T-helper 2 cell treated with Interferon-gamma antibody and Interleukin-4, amounts not matched to agents 5 μg/mL and 100 μg/mL, for 36 hours (primary cell): ENCODE data around the gene DGKB.

Experiments
- DNase-seq: peaks from one replicate; pipeline ENCODE4 v3.0.0; 2021; ENCODE audit warnings: low spot score
- H3K27ac Mint-ChIP-seq: one replicate; pipeline ENCODE4 v1.8.0; 2021; ENCODE audit warnings: mild to moderate bottlenecking, mixed read lengths
- H3K27me3 Mint-ChIP-seq: one replicate; pipeline ENCODE4 v1.8.0; 2021; ENCODE audit warnings: low read depth, mixed read lengths
- H3K36me3 Mint-ChIP-seq: one replicate; pipeline ENCODE4 v1.8.0; 2021; ENCODE audit warnings: low read depth, mixed read lengths
- H3K4me1 Mint-ChIP-seq: one replicate; pipeline ENCODE4 v1.8.0; 2021; ENCODE audit warnings: low read depth, mixed read lengths
- H3K4me3 Mint-ChIP-seq: one replicate; pipeline ENCODE4 v1.8.0; 2022; ENCODE audit warnings: mild to moderate bottlenecking, moderate library complexity, mixed read lengths
- H3K9me3 Mint-ChIP-seq: one replicate; pipeline ENCODE4 v1.8.0; 2021; ENCODE audit warnings: mixed read lengths

The DGKB gene

DNA sequence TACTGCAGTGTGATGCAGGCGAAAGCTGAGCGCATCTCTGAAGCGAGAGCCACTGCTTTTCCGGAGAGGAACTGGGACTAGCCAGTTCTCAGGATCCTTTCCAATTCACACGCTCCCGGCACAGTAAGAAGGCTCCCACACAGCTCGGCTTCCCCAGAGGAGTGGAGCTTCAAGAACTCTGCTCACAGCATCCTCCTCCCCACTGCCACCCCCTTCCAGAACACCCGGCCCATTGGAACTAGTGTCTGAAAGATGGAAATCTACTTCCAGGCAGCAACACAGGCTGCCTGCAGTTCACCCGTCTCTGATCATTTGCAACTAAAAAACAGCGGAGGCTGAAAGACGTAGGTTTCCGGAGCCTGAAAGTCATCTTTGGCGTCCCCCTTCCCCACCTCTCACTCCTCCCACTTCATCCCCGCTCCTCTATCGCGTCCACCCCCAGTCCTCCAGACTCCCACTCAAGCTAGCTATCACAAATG, at the start of gene DGKB:
TSS of gene DGKB (minus strand) at position 163 of the 479 bp plus-strand sequence.
- DNase-seq: no peak
- H3K27ac Mint-ChIP-seq: no peak within 1 kb of the TSS

GRCh38 chr7:14950013-14950412, 47.5 kb upstream of the DGKB start:
- Mint-ChIP-seq H3K9me3 (peaks cover 7% of the 10 kb centered on the region), H3K36me3 (no peaks in the 10 kb centered on the region), H3K27me3 (no peaks in the 10 kb centered on the region)

More for the DNA sequence above, at the start of gene DGKB:
- Mint-ChIP-seq H3K4me1 (no peaks in the 10 kb centered on the region), H3K27me3 (no peaks in the 10 kb centered on the region), H3K4me3 (no peak within 1 kb of the TSS), H3K36me3 (no peaks in the 10 kb centered on the region), H3K9me3 (peaks cover 5% of the 10 kb centered on the region)

DNA sequence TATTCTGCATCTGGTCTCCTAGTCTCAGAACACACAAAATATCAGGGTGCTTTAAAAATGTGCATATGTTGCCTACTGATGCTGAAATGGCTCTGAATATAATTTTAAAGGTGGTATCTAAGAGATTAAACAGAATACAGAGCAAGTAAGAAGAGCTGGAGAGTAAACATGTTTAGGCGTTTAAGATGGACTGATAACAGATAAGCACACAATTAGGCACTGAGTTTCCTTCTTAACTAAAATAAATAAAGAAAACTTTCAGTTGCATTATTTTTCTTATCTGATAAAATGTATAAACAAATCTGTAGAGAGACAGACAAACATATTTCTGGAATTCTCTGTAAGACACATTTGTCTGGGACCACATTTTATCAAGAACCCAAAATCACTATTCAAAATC, 35.6 kb upstream of the DGKB start:
- Mint-ChIP-seq H3K27ac (no peak overlapping the region), H3K4me1 (no peaks in the 10 kb centered on the region), H3K9me3 (peaks cover 8% of the 10 kb centered on the region), H3K27me3 (no peaks in the 10 kb centered on the region), H3K4me3 (no peak overlapping the region), H3K36me3 (no peaks in the 10 kb centered on the region)
- DNase-seq: no peak

More at GRCh38 chr7:14950013-14950412, 47.5 kb upstream of the DGKB start:
- H3K27ac Mint-ChIP-seq: no peak overlapping the region
- no peak for DNase-seq
- H3K4me3 Mint-ChIP-seq: no peak overlapping the region
- no peaks in the 10 kb centered on the region for H3K4me1 Mint-ChIP-seq

- no peaks in the 10 kb centered on the region for H3K27me3 Mint-ChIP-seq
Measured at GRCh38 chr7:14937581-14937980, 35.0 kb upstream of the DGKB start.

DNA sequence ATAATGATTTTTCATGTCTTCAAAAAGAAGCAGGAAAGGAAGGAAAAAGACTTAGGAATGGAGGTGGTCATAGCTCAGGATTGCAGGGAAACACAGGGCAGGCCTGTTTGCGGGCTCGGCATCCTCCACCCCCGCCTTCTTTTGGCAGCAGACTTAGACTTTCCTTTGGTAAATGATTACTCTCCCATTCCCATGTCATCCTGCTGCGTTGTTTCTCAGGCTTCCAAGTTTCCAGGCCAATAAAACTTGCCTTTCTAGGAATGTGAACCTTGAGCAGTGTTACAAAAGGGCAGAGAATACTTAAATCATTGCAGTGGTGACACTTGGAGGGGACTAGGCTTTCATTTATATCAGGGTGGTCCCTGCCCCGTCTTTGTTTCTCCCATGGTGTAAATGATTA, 34.0 kb upstream of the DGKB start:
- DNase-seq: no peak
- H3K27me3 Mint-ChIP-seq: no peaks in the 10 kb centered on the region
- H3K4me3 Mint-ChIP-seq: no peak overlapping the region
- H3K27ac Mint-ChIP-seq: no peak overlapping the region
- H3K9me3 Mint-ChIP-seq: peaks cover 8% of the 10 kb centered on the region
- no peaks in the 10 kb centered on the region for H3K4me1 Mint-ChIP-seq
- H3K36me3 Mint-ChIP-seq: no peaks in the 10 kb centered on the region

More at GRCh38 chr7:14937581-14937980, 35.0 kb upstream of the DGKB start:
- no peaks in the 10 kb centered on the region for H3K36me3 Mint-ChIP-seq
- no peak overlapping the region for H3K27ac Mint-ChIP-seq
- no peak for DNase-seq
- H3K4me1 Mint-ChIP-seq: no peaks in the 10 kb centered on the region
- H3K9me3 Mint-ChIP-seq: peaks cover 8% of the 10 kb centered on the region
- H3K4me3 Mint-ChIP-seq: no peak overlapping the region

- no peak for DNase-seq
- H3K4me3 Mint-ChIP-seq: no peak overlapping the region
- H3K9me3 Mint-ChIP-seq: peaks cover 15% of the 10 kb centered on the region
- H3K4me1 Mint-ChIP-seq: no peaks in the 10 kb centered on the region
- no peaks in the 10 kb centered on the region for H3K27me3 Mint-ChIP-seq
- H3K27ac Mint-ChIP-seq: no peak overlapping the region
- no peaks in the 10 kb centered on the region for H3K36me3 Mint-ChIP-seq
Measured at GRCh38 chr7:14934839-14935238, 32.3 kb upstream of the DGKB start.

- no peak overlapping the region for H3K27ac Mint-ChIP-seq
- H3K4me3 Mint-ChIP-seq: no peak overlapping the region
- no peaks in the 10 kb centered on the region for H3K4me1 Mint-ChIP-seq
- no peaks in the 10 kb centered on the region for H3K36me3 Mint-ChIP-seq
- no peak for DNase-seq
- H3K27me3 Mint-ChIP-seq: no peaks in the 10 kb centered on the region
- peaks cover 23% of the 10 kb centered on the region for H3K9me3 Mint-ChIP-seq
Measured at GRCh38 chr7:14931511-14932215, 29.1 kb upstream of the DGKB start.

- Mint-ChIP-seq H3K27ac (no peak overlapping the region), H3K4me3 (no peak overlapping the region), H3K4me1 (no peaks in the 10 kb centered on the region), H3K36me3 (no peaks in the 10 kb centered on the region), H3K9me3 (peaks cover 8% of the 10 kb centered on the region), H3K27me3 (no peaks in the 10 kb centered on the region)
- DNase-seq: no peak
Measured at GRCh38 chr7:14924398-14924797, 21.8 kb upstream of the DGKB start.

DNA sequence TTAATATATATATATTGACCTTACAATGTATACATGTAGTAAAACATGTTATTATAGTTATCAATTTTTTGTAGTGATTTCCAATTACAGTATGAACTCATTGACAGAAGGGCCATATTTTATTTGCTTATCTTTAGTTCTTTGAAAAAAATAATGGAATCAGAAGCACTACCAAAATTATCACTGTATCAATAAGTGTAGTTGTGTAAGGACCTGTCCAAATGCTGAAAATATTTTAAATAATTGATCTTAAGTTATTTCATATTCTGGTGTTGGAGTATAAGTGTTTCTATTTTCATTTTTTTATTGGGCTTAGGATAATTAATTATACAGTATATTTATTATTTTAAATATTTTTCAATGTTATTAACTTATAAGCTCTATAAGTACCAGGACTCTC, 8.5 kb upstream of the DGKB start:
- DNase-seq: no peak
- H3K4me1 Mint-ChIP-seq: no peaks in the 10 kb centered on the region
- no peak overlapping the region for H3K4me3 Mint-ChIP-seq
- no peaks in the 10 kb centered on the region for H3K36me3 Mint-ChIP-seq
- H3K27ac Mint-ChIP-seq: no peak overlapping the region
- H3K9me3 Mint-ChIP-seq: peaks cover 17% of the 10 kb centered on the region
- H3K27me3 Mint-ChIP-seq: no peaks in the 10 kb centered on the region

GRCh38 chr7:14908697-14909096, 6.1 kb upstream of the DGKB start:
- H3K9me3 Mint-ChIP-seq: peaks cover 15% of the 10 kb centered on the region
- no peak overlapping the region for H3K27ac Mint-ChIP-seq
- no peaks in the 10 kb centered on the region for H3K36me3 Mint-ChIP-seq
- H3K4me1 Mint-ChIP-seq: no peaks in the 10 kb centered on the region
- H3K27me3 Mint-ChIP-seq: no peaks in the 10 kb centered on the region
- no peak overlapping the region for H3K4me3 Mint-ChIP-seq
- DNase-seq: no peak

- no peak for DNase-seq
- Mint-ChIP-seq H3K4me1 (no peaks in the 10 kb centered on the region), H3K4me3 (no peak overlapping the region), H3K36me3 (no peaks in the 10 kb centered on the region), H3K27ac (no peak overlapping the region), H3K9me3 (peaks cover 5% of the 10 kb centered on the region), H3K27me3 (no peaks in the 10 kb centered on the region)
Measured at GRCh38 chr7:14905764-14906163, 3.2 kb upstream of the DGKB start.

DNA sequence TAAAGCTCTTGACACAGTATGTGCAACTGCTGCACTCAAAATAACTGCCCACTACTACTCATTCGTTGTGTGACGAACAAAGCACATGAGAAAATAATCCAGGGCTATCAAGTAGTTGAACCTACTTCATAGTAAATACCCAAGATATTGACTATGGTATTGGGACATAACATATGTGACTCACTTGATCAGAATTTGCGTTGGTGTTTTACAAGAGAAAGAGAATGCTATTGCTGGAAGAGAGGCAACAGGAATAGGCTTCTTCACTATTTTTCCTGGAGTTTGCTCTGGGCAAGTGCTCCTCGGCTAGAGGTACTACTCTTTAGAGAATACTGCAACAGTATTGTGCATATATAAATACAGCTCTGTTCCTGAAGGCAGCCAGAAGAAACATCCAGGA, 2.5 kb downstream of the DGKB start:
- Mint-ChIP-seq H3K9me3 (no peaks in the 10 kb centered on the region), H3K4me3 (no peak overlapping the region), H3K27ac (no peak overlapping the region), H3K36me3 (no peaks in the 10 kb centered on the region), H3K27me3 (no peaks in the 10 kb centered on the region), H3K4me1 (no peaks in the 10 kb centered on the region)
- DNase-seq: no peak

DNA sequence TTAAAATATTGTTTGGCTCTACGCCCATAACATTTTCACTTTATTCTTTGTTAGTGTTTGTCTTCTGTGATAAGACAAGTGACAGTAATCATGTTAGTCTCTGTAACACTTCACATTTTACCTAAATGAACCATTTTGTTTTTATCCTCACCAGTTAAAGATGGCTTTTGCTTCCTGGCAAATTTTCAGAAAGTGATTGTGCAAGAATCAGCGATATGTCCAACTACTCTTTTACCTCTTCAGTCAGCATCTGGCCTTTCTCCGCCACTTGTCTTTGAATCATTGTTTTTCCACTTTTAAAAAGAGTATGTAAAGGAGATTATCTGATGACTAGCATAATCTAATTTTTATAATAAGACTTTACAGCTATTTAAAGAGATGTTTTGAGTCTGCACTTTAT, 3.5 kb downstream of the DGKB start:
- no peak for DNase-seq
- Mint-ChIP-seq H3K4me3 (no peak overlapping the region), H3K9me3 (no peaks in the 10 kb centered on the region), H3K27ac (no peak overlapping the region), H3K36me3 (no peaks in the 10 kb centered on the region), H3K27me3 (no peaks in the 10 kb centered on the region), H3K4me1 (no peaks in the 10 kb centered on the region)

DNA sequence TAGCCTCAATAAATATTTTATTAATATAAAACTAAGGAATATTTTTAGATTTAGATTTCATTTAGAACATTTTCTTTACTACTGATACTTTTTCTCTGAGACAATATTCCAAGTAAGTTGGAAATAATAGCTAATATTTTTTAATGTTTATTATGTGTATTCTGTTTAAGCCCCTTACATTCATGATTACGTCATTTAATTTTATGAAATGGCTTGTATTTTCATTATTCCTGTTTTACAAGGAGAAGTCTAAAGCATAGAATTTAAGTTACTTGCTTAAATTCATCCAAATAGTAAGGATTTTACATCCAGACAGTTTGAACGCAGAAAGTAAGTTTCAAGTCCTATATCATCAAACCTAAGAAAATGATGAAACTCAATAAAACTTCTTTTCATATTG, 6.1 kb downstream of the DGKB start:
- no peak for DNase-seq
- no peaks in the 10 kb centered on the region for H3K4me1 Mint-ChIP-seq
- H3K27me3 Mint-ChIP-seq: no peaks in the 10 kb centered on the region

DNA sequence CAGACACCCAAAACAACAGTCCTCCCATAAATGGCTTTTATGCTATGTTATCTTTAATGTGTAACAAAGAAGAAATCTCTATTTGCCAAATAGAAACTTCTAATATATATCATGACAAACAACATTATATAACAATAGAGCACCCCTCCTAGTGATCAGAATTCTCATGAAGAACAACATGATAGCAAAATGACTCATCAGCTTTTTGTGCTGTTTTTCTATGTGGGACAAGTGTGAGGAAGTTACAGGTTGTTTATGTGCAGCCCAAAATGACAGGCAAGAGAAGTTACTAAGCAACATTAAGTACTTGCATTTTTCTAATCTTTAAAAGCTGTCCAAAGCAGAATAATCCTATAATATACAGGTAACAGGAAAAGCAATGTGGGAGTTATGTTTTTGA, 7.7 kb downstream of the DGKB start:
- DNase-seq: no peak
- Mint-ChIP-seq H3K36me3 (no peaks in the 10 kb centered on the region), H3K27ac (no peak overlapping the region), H3K4me3 (no peak overlapping the region), H3K9me3 (peaks cover 4% of the 10 kb centered on the region), H3K27me3 (no peaks in the 10 kb centered on the region), H3K4me1 (no peaks in the 10 kb centered on the region)

More for the DNA sequence above, 6.1 kb downstream of the DGKB start:
- no peak overlapping the region for H3K4me3 Mint-ChIP-seq
- H3K27ac Mint-ChIP-seq: no peak overlapping the region
- H3K36me3 Mint-ChIP-seq: no peaks in the 10 kb centered on the region
- H3K9me3 Mint-ChIP-seq: peaks cover 4% of the 10 kb centered on the region
